AG08396 (cell line): ENCODE results near the gene LITAF.

Experiments used
- DNase-seq: peaks from one replicate; pipeline ENCODE4 v3.0.0; 2012; ENCODE audit warnings: low spot score, mixed read lengths

The LITAF gene

GRCh38 chr16:11550791-11551498, 35.8 kb downstream of the LITAF start:
- no peak for DNase-seq

- no peak for DNase-seq
These were observed 39.4 kb downstream of the LITAF start for GRCh38 chr16:11547118-11547916.

GRCh38 chr16:11546608-11547061, 40.1 kb downstream of the LITAF start:
- peak; percentile 71 for DNase-seq

GRCh38 chr16:11543661-11544393, 42.9 kb downstream of the LITAF start:
- no peak for DNase-seq

DNA sequence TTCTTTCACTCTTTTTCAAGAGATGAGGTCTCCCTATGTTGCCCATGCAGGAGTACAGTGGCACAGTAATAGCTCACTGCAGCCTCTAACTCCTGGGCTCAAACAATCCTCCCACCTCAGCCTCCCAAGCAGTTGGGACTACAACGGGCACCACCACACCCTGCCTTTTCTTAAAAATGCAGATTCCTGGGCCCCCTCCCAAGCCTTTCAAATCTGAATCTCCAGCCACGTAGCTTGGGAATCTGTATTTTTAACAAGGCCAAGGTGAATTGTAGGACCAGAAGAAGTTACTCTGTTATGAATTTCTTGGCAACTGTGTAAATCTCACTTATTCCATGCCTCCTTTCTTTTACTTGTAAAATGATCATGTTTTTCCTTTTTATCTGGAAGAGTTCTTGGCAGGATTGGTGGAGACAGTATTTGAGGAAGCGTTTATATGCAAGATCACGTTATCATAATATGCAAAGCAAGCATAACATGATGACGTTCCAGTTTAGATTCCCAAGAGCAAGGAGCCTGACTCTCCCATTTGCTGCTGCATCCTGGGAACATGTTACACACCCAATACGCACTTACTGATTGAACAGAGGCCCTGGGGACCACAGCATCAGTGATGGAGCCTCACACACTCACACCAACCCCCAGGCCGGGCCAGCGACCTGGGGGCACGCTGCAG, 44.5 kb downstream of the LITAF start:
- DNase-seq: no peak

GRCh38 chr16:11539641-11540050, 47.1 kb downstream of the LITAF start:
- DNase-seq: no peak

DNA sequence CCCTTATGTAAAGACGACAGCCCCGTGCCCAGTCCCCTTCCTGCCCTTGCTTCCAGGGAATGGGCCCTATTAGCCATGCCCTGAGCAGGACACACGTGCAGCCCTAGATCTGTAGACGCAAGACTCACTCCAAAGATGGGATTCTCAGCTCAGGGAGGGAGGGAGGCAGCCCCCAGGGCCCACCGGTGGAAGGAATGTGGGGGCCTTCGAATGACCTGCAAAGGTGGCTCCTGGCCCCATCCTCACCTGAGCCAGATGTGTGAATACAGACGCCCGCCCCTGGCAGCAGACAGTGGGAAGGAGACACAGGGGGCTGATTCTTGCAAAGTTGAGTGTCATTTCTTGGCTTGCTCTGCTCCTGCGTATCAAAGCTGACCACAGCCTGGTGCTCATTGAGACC, 47.8 kb downstream of the LITAF start:
- no peak for DNase-seq

DNA sequence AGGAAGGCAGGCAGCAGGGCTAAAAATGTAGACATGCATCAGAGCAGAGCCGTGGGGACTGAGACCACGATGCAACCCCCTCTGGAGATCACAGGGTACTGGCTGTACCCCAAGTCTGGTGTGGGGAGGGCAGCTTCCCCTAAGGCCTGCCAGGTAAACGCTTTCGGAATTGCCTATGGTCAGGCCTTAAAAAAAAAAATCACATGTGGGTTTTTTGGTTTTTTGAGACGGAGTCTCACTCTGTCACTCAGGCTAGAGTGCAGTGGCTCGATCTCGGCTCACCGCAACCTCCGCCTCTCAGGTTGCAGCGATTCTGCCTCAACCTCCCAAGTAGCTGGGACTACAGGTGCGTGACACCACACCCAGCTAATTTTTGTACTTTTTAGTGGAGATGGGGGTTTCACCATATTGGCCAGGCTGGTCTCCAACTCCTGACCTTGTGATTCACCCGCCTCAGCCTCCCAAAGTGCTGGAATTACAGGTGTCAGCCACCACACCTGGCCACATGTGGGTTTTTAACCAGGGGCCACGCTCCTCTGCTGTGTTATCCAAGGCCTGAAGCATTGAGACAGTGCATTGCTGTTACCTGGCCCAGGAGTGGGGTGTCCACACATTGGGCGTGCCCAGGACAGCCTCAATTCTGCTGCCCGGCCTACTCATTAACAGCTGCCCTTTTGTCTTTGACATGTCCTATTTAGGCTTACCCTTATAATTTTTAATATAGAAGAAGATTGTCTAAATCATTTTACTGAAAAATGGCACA, 50.4 kb downstream of the LITAF start:
- DNase-seq: no peak

GRCh38 chr16:11535494-11535893, 51.2 kb downstream of the LITAF start:
- DNase-seq: no peak

- DNase-seq: no peak
These were observed 52.5 kb downstream of the LITAF start for GRCh38 chr16:11534262-11534661.

- no peak for DNase-seq
These were observed 53.1 kb downstream of the LITAF start for GRCh38 chr16:11533588-11533987.

- DNase-seq: no peak
These were observed 56.4 kb downstream of the LITAF start for GRCh38 chr16:11530171-11530940.

DNA sequence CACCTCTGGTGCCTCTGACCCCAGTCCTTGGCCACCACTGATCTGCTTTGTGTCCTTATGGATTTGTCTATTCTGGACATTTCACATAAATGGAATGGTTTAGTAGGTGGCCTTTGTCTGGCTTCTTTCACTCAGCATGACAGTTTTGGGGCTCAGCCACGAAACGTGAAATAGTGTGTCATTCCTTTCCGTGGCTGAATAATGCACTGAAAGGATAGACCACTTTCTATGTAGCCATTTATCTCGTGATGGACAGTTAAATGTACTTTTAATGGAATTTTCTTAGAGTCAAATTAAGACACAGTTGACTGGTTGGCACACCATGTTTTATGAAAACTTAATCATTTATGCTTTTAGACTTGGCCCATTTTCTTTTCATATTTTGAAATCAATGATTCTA, 57.4 kb downstream of the LITAF start:
- no peak for DNase-seq

DNA sequence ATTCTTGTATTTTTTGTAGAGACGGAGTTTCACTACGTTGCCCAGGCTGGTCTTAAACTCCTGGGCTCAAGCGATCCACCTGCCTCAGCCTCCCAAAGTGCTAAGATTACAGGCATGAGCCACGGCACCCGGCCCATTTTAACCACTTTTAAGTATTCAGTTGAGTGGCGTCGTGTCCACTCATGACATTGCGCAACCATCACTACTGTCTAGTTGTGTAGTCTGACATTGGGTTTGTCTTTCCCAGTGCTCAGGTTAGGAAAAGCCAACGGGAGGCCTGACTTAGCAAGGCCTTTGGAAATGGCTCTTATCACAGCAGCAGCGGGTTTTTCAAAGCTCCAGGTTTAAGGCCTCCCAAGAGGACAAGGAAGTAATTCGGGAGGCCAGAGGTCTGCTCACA, 58.7 kb downstream of the LITAF start:
- no peak for DNase-seq

- no peak for DNase-seq
These were observed 59.9 kb downstream of the LITAF start for GRCh38 chr16:11526655-11527350.

DNA sequence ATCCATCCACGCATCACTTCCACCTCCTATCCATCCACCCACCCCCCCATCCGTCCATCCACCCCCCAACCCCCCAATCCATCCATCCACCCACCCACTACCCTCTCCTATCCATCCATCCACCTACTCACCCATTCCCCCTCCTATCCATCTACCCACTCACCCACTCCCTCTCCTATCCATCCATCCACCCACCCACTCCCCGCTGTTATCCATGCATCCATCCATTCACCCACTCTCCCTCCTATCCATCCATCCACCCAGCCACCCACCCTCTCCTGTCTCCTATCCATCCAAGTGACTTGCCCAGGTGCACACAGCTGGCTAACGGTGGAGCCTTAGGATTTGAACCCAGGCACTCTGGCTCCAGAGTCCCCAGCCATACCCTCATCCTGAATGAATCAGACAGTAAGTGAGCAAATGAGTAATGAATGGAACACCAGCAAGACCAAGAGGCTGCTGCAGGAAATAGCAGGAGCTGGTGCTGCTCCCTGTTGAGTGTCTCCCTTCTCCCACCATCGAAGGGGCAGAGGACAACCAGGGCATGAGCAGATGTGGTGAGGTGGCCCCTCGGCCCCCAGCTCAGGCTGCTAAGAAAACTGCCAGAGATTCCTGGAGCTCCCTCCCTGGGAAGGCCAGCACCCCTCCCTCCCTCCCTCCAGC, 62.5 kb downstream of the LITAF start:
- peak; percentile 34 for DNase-seq

- DNase-seq: no peak
These were observed 65.7 kb downstream of the LITAF start for GRCh38 chr16:11521055-11521454.

DNA sequence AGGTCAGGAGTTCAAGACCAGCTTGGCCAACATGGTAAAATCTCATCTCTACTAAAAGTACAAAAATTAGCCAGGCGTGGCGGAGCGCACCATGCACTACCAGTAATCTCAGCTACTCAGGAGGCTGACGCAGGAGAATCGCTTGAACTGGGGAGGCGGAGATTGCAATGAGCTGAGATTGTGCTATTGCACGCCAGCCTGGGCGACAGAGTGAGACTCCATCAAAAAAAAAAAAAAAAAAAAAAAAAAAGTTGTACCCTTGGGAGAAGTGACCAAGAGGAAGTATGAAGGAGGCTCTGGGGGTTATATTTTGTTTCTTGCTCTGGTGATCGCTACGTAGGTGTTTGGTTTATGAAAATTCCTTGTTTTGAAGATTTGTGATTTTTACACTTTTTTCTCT, 66.3 kb downstream of the LITAF start:
- no peak for DNase-seq

- DNase-seq: no peak
These were observed 68.8 kb downstream of the LITAF start for GRCh38 chr16:11517961-11518360.
